Activated CD4-positive, alpha-beta T cell treated with anti-CD3 and anti-CD28 coated beads, Interleukin-2, amount 10 ng/mL, durations not matched to agents 7 days and 5 days (primary cell): ENCODE measurements around the gene SNTG2. TPM values are rescaled to one million over a fixed set of nuclear protein-coding genes. Genes with fewer than 3 reads are reported as not detected.
"Not testable (repeated sequence)": the region's sequence is repeated elsewhere in the genome, so short reads cannot be mapped to it uniquely, and the experiment has no call there.

ENCODE experiments used
- CTCF ChIA-PET: fragments of 350-600 bp; sonication (Branson Sonifier 250); formaldehyde crosslinking; loops from one replicate; lab custom pipeline; 2021; ENCODE audit warnings: antibody characterized with exemption; lab: Charles Lee
- POLR2A ChIA-PET: fragments of 350-600 bp; sonication (Branson Sonifier 250); formaldehyde crosslinking; loops from one replicate; lab custom pipeline; 2021; ENCODE audit warnings: antibody characterized with exemption; lab: Charles Lee
- DNase-seq: peaks from one replicate; pipeline ENCODE4 v3.0.0-alpha.2; 2020
- H3K27ac Mint-ChIP-seq: one replicate; pipeline ENCODE4 v1.8.0; 2021; ENCODE audit warnings: mild to moderate bottlenecking, moderate library complexity, mixed read lengths
- H3K27me3 Mint-ChIP-seq: one replicate; pipeline ENCODE4 v1.8.0; 2021; ENCODE audit warnings: mixed read lengths
- H3K36me3 Mint-ChIP-seq: one replicate; pipeline ENCODE4 v1.8.0; 2021; ENCODE audit warnings: low read depth, mixed read lengths
- H3K4me1 Mint-ChIP-seq: one replicate; pipeline ENCODE4 v1.8.0; 2021; ENCODE audit warnings: mixed read lengths
- H3K4me3 Mint-ChIP-seq: one replicate; pipeline ENCODE4 v1.8.0; 2021; ENCODE audit warnings: mild to moderate bottlenecking, moderate library complexity, mixed read lengths
- H3K9me3 Mint-ChIP-seq: one replicate; pipeline ENCODE4 v1.8.0; 2021; ENCODE audit warnings: mixed read lengths
- total RNA-seq, 2 experiments: library from RNA; stranded (reverse); gene quantifications; one replicate each; pipeline ENCODE4 v1.2.3, GENCODE V29; 2021

Gene SNTG2
- total RNA-seq, 2 experiments from 2014 or later: not detected

DNA sequence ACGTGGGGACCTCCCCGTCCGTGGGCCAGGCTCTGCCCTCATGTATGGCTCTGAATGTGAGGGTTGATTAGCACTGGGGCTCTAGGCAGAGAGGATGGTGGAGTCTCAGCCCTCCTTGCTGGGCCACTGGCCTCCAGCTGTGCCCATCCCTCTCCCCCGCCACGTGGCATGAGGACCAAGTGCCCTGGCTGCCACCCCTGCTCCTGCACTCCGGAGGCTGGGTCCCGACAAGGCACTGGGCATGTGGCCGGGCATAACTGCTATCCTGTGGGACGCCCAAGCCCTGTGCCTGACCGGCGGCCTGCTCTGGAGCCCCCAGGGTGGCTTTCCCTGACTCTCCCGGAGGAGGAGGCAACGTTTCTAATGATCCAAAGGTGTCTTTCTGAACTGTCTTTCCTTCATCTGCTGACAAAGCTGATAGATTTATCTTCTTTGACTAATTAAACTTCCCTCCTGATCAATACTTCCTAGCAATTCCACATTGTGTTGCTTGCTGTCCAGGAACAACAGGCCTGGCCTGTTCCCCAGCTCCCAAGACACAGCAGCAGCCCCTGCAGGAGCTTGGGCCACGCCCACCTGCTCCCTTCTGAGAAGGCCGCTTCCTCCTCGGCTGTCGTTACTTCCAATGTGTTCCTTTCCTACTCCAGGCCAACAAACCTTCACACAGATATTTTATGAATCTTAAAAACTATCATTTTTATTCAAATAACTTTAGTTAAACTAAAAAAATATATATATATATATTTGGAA lies 132.0 kb downstream of the SNTG2 start:
- no peaks in the 10 kb centered on the region for H3K27me3 Mint-ChIP-seq
- H3K36me3 Mint-ChIP-seq: no peaks in the 10 kb centered on the region
- H3K4me3 Mint-ChIP-seq: no peak overlapping the region
- H3K27ac Mint-ChIP-seq: no peak overlapping the region
- CTCF ChIA-PET: no interaction called here
- no peaks in the 10 kb centered on the region for H3K9me3 Mint-ChIP-seq
- POLR2A ChIA-PET: no interaction called here
- H3K4me1 Mint-ChIP-seq: no peaks in the 10 kb centered on the region
- no peak for DNase-seq

DNA sequence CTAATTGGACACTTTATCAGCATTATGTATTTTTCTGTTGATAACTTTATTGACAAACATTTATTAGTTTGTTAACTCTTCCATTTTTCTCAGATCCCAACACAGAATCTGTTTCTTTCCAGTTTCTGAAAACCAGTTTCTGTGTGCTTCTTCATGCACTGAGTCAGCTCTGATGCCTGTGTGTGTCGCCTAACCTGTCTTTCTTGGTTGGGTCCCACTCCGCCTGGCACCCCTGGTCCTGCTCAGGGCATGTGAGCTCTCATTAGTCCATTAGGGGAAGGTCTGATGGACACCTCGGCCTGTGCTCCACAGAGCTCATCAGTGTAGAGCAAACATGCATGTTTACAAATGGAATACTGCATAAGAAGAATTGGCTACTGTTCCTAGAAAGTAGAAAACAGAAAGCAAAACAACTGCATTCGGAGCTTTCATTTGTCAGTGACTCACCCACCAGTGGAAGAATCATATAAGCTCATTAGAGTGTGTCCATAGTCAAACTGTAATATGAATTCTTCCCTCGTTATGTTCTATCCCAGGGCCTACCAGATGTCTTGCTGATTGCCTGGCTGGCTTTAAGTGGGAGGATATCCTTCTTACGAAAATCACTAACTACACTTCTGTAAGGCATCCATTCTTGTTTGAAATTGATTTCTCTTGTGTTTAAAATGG lies 137.7 kb downstream of the SNTG2 start:
- no peak for DNase-seq
- no peaks in the 10 kb centered on the region for H3K36me3 Mint-ChIP-seq
- H3K27ac Mint-ChIP-seq: no peak overlapping the region
- ChIA-PET POLR2A (no interaction called here), CTCF (interaction anchor here (0.6 kb wide), 2 partner anchors 52 to 391 kb away, joined by 3 read pairs; no protein-coding TSS in a partner anchor)
- H3K27me3 Mint-ChIP-seq: no peaks in the 10 kb centered on the region
- no peak overlapping the region for H3K4me3 Mint-ChIP-seq
- H3K9me3 Mint-ChIP-seq: peaks cover 2% of the 10 kb centered on the region
- H3K4me1 Mint-ChIP-seq: no peaks in the 10 kb centered on the region

DNA sequence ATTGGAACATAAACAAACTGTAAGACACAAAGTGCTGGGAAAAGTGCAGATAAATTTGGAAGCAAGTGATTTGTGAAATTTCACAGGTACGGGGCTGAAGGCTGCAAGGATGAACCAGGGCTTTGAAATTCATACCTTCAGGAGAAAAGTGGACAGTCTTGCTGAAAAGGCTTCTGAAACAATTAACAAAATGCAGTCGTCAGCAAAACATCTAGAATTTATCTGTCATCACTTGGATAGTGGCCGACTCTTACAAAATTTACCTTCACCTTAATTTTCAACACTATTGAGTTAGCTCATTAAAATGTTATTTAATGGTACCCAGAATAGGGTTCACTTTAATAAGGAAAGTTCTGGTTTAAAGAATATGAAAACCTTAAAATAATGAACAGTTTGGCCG lies 138.3 kb downstream of the SNTG2 start:
- H3K27ac Mint-ChIP-seq: no peak overlapping the region
- no peaks in the 10 kb centered on the region for H3K27me3 Mint-ChIP-seq
- ChIA-PET POLR2A (no interaction called here), CTCF (interaction anchor here (0.6 kb wide), 2 partner anchors 51 to 390 kb away, joined by 3 read pairs; no protein-coding TSS in a partner anchor)
- DNase-seq: no peak
- H3K4me1 Mint-ChIP-seq: no peaks in the 10 kb centered on the region
- H3K36me3 Mint-ChIP-seq: no peaks in the 10 kb centered on the region
- H3K9me3 Mint-ChIP-seq: peaks cover 2% of the 10 kb centered on the region
- H3K4me3 Mint-ChIP-seq: no peak overlapping the region

DNA sequence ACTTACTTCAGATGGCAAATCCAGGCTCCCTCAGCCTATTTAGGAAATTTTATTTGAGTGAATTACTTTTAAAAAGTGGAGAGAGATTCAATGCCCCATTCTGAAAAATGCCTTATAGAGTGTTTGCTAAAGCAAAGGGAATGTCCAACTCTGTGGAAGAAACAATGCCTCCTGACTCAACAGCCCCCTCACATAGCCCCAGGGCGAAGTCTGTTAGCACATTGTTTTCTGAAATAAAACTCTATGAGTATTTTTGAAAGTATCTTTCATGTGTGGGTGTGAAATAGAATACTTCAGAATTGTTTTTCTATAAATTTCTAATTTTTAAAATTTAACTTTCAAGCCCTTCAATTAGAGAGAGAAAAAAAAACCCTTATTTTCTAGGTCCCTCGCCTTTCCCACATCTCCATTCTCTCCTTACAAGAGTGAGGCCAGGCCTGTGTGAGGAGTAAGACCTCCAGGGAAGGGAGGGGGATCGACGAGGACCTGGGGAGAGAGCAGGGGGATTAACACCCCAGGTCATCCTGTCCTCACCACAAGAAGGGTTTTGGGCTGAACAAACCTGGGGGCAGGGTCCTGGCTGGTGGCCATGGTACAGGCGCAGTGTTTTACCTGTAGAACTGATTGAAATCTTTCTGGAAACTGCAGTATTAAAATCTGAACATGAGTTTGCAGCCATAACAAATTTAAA lies 141.4 kb downstream of the SNTG2 start:
- DNase-seq: no peak
- Mint-ChIP-seq H3K36me3 (no peaks in the 10 kb centered on the region), H3K4me1 (no peaks in the 10 kb centered on the region), H3K9me3 (peaks cover 2% of the 10 kb centered on the region), H3K27me3 (no peaks in the 10 kb centered on the region), H3K27ac (no peak overlapping the region), H3K4me3 (no peak overlapping the region)
- ChIA-PET POLR2A (no interaction called here), CTCF (no interaction called here)

DNA sequence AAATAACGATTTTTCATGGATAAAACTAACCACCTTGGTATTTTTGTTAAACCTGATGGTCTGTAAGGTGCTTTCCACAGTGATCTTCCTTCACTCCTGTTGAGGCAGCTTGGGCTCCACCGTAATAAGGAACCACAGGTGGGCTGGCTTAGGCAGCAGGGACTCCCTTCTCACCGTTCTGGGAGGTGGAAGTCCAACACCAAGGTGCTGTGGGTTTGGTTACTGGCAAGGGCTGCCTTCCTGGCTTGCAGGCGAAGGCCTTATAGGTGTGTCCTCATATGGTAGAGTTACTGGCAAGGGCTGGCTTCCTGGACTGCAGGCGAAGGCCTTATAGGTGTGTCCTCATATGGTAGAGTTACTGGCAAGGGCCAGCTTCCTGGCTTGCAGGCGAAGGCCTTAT lies 143.0 kb downstream of the SNTG2 start:
- H3K27ac Mint-ChIP-seq, DNase-seq, H3K9me3 Mint-ChIP-seq, H3K4me1 Mint-ChIP-seq, CTCF ChIA-PET, H3K36me3 Mint-ChIP-seq, H3K27me3 Mint-ChIP-seq, H3K4me3 Mint-ChIP-seq, POLR2A ChIA-PET: not testable (repeated sequence)

DNA sequence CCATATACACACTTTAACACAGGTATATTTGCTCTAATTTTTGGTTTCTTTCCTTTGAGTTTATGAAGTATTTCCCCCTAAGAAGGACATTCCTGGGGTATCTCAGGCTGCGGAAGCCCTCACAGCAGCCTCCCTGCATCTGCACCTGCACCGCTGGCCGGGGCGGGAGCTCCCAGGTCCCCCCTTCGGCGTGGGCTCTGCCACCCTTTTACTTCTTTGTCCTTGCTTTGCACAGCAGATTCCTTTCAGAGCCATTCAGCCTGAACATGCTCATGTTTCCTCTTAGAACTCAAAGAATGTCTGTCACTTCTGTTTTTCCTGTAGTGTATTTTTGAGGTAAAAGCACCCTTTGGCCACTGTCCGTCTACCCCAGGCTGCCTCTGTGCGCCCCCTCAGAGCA lies 146.5 kb downstream of the SNTG2 start:
- H3K27me3 Mint-ChIP-seq: no peaks in the 10 kb centered on the region
- H3K9me3 Mint-ChIP-seq: no peaks in the 10 kb centered on the region
- no peak overlapping the region for H3K27ac Mint-ChIP-seq
- DNase-seq: no peak
- H3K4me1 Mint-ChIP-seq: no peaks in the 10 kb centered on the region
- H3K36me3 Mint-ChIP-seq: no peaks in the 10 kb centered on the region
- POLR2A ChIA-PET: no interaction called here
- CTCF ChIA-PET: no interaction called here
- no peak overlapping the region for H3K4me3 Mint-ChIP-seq

DNA sequence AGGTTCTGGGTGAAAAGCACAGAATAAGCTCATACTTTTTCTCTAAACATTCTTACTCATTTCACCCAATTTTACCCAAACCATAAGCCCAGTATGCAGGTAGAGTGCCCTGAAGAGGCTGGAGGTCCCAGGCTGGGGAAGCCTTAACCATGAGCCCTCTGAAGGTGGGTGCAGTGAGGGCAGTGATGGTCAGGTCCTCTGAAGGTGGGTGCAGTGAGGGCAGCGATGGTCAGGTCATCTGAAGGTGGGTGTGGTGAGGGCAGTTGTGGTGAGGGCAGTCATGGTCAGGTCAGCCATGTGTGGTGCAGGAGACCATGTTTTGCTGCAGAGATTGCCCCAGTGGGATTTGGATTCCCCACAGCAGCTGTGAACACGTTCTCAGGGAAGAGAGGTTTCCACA lies 148.8 kb downstream of the SNTG2 start:
- no peak for DNase-seq
- ChIA-PET POLR2A (no interaction called here), CTCF (no interaction called here)
- Mint-ChIP-seq H3K4me3 (no peak overlapping the region), H3K4me1 (no peaks in the 10 kb centered on the region), H3K27ac (no peak overlapping the region), H3K36me3 (no peaks in the 10 kb centered on the region), H3K9me3 (no peaks in the 10 kb centered on the region), H3K27me3 (no peaks in the 10 kb centered on the region)

DNA sequence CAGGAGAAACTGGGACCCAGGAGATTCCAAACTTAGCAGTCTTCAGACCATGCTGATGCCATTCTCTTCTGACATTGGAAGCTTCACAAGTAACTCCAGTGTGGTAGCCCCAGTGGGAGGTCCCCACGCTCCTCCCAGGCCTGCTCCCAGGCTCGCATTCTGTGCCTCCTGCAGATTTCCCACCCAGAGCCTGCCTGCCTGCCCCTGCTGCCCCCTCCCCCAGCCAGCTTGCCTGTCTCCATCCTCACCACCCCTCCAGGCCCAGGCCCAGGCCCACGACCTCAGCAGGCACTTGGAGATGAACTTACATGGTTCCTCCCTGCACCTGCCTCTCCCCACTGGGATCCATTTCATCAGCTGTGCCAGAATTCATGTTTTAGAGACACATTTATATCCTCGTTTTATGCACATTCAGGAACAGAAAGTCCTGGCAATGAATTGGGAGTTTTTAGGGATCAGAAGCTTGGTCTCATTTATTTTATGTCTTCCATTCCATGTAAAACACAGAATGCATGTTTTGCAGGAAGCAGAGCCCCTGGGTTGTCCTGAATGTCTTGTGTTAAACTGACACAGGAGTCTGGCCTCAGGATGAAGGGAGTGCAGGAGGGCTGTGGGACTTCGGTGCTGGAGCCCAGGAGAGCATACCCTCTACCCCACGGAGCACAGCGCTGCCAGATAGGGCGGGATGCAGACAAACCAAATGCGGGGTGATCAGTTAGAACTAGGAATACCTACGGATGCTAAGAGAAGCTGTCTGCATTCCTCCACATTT lies 150.5 kb downstream of the SNTG2 start:
- no peaks in the 10 kb centered on the region for H3K36me3 Mint-ChIP-seq
- no peak overlapping the region for H3K27ac Mint-ChIP-seq
- H3K27me3 Mint-ChIP-seq: no peaks in the 10 kb centered on the region
- ChIA-PET POLR2A (no interaction called here), CTCF (no interaction called here)
- no peak for DNase-seq
- H3K9me3 Mint-ChIP-seq: no peaks in the 10 kb centered on the region
- no peak overlapping the region for H3K4me3 Mint-ChIP-seq
- no peaks in the 10 kb centered on the region for H3K4me1 Mint-ChIP-seq

DNA sequence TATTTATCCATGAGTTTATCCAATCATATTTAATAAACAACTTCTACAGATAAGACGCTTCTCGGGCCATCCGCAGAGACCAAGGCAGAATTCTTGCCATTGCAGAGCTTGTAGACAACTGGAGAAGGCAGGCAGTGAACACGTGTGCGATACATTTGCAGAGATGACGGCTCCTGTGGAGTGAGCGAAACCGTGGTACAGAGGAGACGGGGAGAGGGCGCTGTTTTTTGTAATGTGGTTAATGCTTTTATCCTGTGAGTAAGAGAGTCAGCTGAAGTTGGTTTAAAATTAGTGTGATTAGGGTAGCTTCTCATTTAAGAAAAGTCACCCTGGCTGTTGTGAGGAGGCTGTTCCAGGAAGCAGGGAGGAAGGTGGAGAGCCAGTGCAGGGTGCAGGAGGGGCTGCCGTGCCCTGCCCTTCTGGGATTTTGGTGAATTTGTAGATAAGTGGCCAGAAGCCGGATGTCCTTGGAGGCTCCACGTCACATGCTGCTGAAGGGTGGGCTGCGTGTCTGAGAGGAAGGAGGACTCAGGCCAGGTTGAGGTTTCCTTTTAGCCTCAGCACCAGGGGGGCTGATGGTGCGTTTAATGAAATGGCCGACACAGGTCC lies 151.4 kb downstream of the SNTG2 start:
- ChIA-PET CTCF (no interaction called here), POLR2A (no interaction called here)
- H3K36me3 Mint-ChIP-seq: no peaks in the 10 kb centered on the region
- H3K4me3 Mint-ChIP-seq: no peak overlapping the region
- DNase-seq: no peak
- no peak overlapping the region for H3K27ac Mint-ChIP-seq
- no peaks in the 10 kb centered on the region for H3K4me1 Mint-ChIP-seq
- no peaks in the 10 kb centered on the region for H3K27me3 Mint-ChIP-seq
- no peaks in the 10 kb centered on the region for H3K9me3 Mint-ChIP-seq

DNA sequence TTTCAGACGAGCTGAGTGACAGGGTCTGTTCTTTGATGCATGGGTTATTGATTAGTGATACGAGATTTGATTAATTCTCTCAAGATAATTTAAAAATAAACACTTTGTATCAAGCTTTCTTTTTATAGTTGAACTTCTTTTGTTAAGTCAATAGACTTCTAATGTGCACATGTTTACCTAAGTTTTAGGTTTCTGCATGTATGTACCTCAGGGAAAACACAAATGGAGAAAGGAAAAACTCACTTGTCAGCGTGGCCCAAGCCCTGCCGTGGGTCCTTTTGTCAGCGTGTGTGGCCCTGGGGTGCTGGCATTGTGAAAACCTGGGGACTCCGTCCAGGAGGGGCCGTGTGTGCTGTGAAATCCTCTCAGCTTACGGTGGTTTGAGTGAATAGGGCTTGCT lies 153.7 kb downstream of the SNTG2 start:
- Mint-ChIP-seq H3K36me3 (no peaks in the 10 kb centered on the region), H3K9me3 (no peaks in the 10 kb centered on the region), H3K27ac (no peak overlapping the region), H3K4me1 (no peaks in the 10 kb centered on the region), H3K27me3 (no peaks in the 10 kb centered on the region), H3K4me3 (no peak overlapping the region)
- no peak for DNase-seq
- CTCF ChIA-PET: no interaction called here
- POLR2A ChIA-PET: no interaction called here

DNA sequence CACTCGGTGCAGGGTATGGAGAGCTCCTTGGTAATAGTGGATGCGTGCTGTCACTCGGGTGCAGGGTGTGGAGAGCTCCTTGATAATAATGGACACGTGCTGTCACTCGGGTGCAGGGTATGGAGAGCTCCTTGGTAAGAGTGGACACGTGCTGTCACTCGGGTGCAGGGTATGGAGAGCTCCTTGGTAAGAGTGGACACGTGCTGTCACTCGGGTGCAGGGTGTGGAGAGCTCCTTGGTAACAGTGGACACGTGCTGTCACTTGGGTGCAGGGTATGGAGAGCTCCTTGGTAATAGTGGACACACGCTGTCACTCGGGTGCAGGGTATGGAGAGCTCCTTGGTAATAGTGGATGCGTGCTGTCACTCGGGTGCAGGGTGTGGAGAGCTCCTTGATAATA lies 155.7 kb downstream of the SNTG2 start:
- POLR2A ChIA-PET, DNase-seq, H3K27ac Mint-ChIP-seq, H3K36me3 Mint-ChIP-seq, CTCF ChIA-PET, H3K27me3 Mint-ChIP-seq, H3K4me1 Mint-ChIP-seq, H3K4me3 Mint-ChIP-seq, H3K9me3 Mint-ChIP-seq: not testable (repeated sequence)

DNA sequence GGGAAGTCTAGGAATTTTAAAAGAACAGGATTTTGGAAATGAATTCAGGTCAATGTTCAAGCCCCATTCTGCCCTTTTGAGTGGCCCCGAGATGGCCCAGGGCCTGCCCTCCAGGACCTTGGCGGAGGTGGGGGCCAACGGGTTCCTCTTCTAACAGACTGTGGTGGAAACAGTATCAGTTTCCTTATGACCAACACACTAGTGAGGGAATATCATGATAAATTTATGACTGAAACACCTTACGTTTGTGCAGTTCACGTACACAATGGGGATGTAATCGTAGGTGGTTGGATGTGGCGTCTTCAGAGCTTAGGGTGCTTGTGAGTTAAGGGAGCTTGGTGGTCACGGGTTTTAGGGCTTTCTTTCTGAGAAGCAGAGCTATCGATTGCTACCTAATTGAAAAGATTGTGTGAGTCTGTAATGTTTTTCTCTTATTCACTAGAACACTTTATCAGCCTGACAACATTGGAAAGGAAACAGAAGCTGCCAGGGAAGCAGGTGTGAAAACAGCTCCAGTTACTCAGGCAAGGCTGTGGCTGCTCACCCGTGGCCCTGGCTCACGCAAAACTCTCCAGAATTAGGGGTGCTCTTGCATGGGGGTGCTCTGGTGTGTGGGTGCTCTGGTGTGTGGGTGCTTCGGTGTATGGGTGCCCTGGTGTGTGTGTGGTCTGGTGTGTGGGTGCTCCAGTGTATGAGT lies 165.3 kb downstream of the SNTG2 start:
- H3K9me3 Mint-ChIP-seq: peaks cover 44% of the 10 kb centered on the region
- no peak overlapping the region for H3K4me3 Mint-ChIP-seq
- CTCF ChIA-PET: no interaction called here
- no peaks in the 10 kb centered on the region for H3K4me1 Mint-ChIP-seq
- DNase-seq: no peak
- H3K27ac Mint-ChIP-seq: no peak overlapping the region
- POLR2A ChIA-PET: no interaction called here
- no peaks in the 10 kb centered on the region for H3K27me3 Mint-ChIP-seq
- peaks cover 2% of the 10 kb centered on the region for H3K36me3 Mint-ChIP-seq
